HG02642 (cell line): ENCODE results near the gene NUCKS1.

Experiments
- ATAC-seq: cut with Tn5 transposase; IDR thresholded peaks from one replicate; pipeline ENCODE4 v1.9.1; 2021; ENCODE audit warnings: mild to moderate bottlenecking; ENCODE audit not compliant: unreplicated experiment, poor library complexity

NUCKS1 gene

DNA sequence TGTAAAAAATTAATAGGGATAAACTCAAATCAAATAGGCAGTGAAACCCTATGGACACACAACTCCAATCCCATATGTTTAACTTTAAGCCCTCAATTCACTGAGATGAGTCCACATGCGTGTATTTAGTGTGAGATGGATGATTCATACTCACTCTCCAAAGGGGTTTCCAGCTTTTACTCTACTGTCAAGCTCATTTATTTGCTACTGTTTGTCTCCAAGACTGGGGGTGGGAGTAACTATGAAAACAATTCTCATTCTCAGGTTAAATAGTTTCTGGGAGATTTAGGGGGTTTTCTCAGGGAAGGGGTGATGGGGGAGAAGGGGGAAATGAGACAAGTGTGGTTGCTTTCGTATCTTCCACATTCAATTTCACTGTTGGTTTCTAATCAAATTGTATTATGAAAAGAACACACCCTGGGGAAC lies 22.6 kb upstream of the NUCKS1 start:
- no peak for ATAC-seq

DNA sequence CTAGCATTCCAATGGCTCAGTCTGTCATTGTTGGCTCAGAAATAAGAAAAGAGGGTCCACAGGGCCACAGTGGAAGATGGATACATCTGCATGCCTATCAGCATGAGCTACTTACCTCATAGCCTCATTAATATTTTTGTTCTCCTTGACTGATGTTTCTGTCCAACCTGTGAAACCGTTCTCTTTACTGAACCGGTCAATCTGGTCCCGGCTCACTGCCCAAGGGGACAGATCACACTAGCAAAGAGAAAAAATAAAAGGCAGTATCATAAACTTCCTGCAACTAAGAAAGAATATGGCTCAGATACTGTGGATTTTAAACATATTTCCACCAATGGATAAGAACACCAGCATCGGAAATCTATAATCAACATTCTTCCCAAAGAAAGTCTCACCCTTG lies 20.6 kb upstream of the NUCKS1 start:
- ATAC-seq = no peak

- ATAC-seq = no peak
These were observed 19.8 kb upstream of the NUCKS1 start for GRCh38 chr1:205769641-205770365.

- ATAC-seq = no peak
These were observed 17.3 kb upstream of the NUCKS1 start for GRCh38 chr1:205767248-205767647.

DNA sequence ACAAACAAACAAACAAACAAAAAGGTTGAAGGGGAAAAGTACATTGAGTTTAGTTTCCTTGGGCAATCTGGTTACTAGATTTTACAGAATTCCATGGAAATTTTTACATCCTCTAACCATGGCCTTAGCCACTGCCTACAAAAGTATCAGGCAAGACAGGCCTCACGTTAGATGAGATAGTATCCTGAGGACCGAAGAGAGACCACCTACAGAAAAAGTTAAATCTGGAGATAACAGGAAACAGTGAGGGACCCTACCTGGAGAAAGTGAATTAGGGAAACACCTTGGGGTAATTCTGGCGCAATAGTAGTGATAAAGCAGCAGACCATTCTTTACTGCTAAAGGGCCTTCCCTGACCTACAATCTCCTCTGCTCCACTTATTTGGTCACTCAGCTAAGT lies 16.6 kb upstream of the NUCKS1 start:
- ATAC-seq = no peak

DNA sequence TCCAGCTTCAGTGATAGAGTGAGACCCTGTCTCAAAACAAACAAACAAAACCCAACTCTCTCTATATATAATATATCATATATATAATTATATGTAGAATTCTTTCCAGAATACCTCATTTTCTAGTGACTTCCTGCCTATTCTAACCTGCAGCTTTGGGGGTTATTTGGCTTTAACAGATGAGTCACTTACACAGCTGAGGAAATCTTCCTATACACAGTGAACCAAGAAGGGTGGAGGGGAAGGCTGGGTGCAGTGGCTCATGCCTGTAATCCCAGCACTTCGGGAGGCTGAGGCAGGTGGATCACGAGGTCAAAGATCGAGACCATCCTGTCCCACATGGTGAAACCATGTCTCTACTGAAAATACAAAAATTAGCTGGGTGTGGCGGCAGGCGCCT lies 16.1 kb upstream of the NUCKS1 start:
- no peak for ATAC-seq

GRCh38 chr1:205764578-205764977 lies 14.6 kb upstream of the NUCKS1 start:
- ATAC-seq = no peak

DNA sequence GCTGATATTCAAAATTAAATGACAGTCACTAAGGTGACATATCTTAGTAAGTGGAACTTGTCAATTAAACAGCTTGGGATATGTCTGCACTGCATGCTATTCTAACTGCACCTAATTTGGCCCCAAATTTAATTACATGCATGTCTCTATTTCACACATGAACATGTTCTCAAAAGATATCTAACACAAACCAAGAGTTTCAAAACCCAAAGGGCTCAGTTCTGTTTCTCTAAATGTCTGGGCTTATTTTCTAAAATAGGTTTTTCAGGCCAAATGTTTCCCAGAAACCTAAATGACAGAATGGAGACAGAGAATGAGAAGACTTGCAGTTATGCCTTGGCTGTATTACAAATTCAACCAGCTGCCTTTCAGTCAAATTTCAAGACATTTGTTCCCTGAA lies 14.0 kb upstream of the NUCKS1 start:
- no peak for ATAC-seq

DNA sequence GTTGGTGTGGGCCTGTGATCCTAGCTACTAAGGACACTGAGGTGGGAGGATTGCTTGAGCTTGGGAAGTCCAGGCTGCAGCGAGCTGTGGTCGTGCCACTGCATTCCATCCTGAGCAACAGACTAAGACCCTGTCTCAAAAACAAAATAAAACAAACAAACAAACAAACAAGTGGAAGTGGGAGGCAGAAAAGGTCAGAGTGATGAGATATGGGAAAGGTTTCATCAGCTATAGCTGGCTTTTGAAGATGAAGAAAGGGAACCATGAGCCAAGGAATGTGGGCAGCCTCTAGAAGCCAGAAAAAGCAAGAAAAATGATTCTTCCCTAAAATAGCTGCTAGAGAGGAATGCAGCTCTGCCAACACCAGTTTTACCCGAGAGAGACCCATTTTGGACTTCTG lies 10.6 kb upstream of the NUCKS1 start:
- ATAC-seq = no peak

DNA sequence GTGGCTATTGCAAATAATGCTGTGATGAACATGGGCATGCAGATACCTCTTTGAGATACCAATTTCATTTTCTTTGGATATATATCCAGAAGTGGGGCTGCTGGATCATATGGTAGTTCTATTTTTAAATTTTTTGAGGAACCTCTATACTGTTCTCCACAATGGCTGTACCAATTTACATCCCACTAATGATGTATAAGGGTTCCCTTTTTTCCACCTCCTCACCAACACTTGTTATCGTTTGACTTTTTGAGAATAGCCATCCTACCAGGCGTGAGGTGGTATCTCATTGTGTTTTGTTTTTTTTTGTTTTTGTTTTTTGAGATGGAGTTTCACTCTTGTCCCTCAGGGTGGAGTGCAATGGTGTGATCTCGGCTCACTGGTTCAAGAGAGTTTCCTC lies 6.6 kb upstream of the NUCKS1 start:
- no peak for ATAC-seq

GRCh38 chr1:205754857-205755256 lies 4.9 kb upstream of the NUCKS1 start:
- no peak for ATAC-seq

- ATAC-seq = no peak
These were observed 1.2 kb upstream of the NUCKS1 start for GRCh38 chr1:205751036-205751651.

DNA sequence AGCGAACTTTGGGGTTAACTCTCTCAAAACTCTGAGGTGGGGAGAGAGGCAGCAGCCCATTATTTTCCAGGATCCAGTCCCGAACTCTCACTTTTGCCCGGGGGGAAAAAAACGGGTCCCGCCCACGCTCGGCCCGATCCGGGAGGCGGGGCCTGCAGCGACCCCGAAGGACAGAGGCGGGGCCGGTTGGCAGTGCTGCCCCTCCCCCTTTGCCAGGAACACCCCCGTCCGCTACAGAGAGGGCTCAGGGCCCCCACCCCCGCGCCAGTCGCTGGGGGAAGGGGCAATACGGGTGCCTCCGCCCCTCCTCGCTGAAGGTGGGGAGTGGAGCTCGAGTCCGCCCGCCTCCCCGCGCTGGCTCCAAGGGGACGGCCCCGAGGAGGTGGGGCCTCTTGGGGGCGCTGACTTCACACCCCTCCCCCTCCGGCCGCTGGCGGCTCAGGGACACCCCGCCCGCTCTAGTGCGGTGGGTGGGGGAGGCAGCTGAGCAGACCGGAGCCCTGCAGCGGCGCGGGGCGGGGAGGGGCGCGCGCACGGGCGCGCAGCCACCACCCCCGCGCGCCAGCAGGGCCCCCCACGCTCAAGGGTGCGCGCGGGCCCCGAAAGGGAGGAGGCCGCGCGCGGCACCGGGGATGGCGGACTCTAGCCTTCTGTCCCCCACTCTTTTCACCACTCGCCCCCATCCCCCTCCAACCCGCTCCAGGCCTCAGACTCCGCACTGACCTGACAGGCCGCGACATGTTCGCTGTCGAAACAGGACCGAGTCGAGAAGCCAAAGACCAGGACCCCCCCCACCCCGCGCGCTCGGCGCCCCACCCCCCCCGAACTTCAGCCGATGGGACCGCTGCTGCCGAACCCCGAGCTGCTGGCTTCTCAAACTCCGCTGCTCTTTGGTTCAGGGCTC lies 496 bp downstream of the NUCKS1 start:
- ATAC-seq = peak; percentile 83

DNA sequence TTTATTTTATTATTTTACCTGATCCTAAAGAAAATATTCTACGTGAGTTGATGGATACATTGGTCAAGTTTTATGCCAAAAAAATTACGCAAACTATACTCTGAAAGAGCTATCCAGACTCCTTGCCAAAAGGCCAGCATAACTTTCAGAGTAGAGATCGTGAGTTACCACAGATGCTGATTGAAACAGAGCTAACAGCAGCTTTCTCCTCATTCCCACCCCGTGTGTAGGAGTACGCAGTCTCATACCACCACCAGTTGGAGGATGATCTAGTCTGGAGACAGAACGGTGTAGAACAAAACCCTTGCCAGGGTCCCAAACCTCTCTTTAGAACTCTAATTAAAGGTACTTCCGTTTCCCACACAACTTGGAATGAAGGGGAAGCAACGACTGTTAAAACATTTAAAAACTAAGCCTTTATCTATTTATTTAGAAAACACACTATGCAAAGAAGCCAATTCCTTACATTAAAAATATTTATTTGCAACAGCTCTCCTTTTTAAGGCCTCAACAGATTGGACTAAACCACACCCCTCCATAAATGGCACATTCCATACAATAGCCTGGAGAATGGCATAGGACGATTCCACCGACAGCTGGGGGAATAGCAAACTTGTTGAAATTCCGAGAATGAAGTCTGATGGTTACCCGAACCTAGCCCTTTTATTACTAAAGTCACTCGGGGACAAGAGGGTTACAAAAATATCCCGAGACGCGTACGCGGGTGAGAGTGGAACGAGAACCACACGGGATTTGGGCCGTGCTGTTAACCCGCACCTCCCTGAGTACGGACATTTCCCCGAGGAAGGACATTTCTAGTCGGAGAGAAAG lies 1.4 kb downstream of the NUCKS1 start:
- peak; percentile 19 for ATAC-seq

DNA sequence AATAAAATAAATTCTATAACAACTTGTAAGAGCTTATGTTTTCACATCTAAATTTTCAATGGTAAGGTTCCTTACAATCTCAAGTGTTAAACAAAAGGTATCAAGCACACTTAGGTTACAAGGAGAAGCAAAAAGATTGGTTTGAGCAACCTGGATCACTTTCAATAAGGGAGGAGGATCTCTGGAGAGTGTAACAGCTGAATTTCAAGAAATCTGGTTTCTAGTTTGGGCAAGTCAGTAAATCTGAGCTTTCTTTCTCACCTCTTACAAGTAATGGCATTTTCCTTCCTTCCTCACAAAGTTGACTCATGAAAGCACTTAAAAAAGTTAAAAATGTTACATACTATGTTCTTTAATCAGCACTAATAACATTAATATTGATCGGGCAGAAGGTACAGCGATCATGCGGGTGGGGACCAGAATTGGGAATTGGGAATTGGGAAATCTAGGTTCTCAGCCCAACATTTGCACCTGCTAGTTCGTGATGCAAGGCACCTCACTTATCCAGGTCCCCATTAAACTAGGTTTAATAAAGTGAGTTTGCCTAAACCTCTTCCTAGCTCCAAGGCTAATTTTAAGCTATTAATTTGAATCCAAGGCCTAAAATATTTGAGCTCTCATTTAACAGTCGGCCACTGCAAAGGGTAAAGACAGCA lies 3.1 kb downstream of the NUCKS1 start:
- ATAC-seq = no peak

DNA sequence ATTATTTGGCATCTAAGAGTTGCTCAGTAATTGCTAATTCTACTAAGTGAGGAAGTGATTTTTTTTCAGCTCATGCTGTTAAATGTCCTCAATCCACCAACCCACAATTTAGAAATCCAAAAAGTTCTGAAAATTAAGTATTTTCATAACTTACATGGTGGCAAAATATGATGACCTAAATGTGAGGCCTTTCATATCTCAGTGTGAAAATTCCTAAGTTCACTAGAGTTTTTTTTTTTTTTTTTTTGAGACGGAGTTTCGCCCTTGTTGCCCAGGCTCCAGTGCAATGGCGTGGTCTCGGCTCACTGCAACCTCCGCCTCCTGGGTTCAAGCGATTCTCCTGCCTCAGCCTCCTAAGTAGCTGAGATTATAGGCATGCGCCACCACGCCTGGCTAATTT lies 5.6 kb downstream of the NUCKS1 start:
- no peak for ATAC-seq

DNA sequence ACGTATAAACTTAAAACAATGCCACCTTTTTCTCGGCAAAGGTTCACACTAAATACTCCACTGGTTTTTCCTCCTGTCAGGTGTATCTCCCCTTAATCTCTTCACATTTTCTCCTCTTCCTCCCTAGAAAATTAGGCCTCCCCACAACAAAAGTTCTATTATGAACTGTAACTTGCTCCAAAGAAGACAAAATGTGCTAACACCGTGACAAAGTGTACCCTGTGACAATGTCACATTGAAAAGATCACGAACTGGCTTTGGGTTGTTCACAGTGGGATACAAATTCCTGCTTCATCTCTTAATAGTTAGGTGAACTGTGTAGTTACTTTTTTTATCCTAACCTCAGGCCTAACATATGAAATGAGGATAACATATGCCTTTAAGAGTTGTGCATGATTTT lies 6.0 kb downstream of the NUCKS1 start:
- no peak for ATAC-seq

DNA sequence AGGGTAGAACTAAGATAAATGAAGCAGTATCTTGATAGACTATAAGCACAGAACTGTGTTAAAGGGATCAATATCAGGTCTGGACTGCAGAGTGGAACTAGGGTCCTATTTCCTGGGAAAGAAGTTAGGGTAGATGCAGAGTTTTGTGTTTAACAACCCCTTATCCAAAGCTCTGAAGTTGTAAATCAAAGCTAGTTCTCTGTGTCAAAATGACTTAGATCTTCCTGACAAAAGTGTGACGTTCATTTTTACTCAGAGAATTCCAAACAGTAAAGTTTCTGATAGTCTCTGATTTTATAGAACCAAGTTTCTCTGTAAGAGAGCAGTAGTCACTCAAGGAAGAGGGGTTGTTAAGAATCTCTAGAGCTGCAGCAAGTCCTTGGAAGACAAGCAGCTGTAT lies 8.3 kb downstream of the NUCKS1 start:
- ATAC-seq = no peak

GRCh38 chr1:205739348-205740160 lies 10.4 kb downstream of the NUCKS1 start:
- no peak for ATAC-seq
